DMS79 (cell line): ENCODE measurements around the gene PHF24.

Source experiments
- DNase-seq: peaks from one replicate; lab custom pipeline; 2025; lab: John Stamatoyannopoulos, UW

Gene PHF24

GRCh38 chr9:34983209-34983608 is 25.1 kb downstream of the PHF24 start:
- no peak for DNase-seq

- DNase-seq = no peak
Measured at GRCh38 chr9:34984049-34984448, 26.0 kb downstream of the PHF24 start.

- DNase-seq = peak; percentile 19
Measured at GRCh38 chr9:34985311-34985899, 27.3 kb downstream of the PHF24 start.

DNA sequence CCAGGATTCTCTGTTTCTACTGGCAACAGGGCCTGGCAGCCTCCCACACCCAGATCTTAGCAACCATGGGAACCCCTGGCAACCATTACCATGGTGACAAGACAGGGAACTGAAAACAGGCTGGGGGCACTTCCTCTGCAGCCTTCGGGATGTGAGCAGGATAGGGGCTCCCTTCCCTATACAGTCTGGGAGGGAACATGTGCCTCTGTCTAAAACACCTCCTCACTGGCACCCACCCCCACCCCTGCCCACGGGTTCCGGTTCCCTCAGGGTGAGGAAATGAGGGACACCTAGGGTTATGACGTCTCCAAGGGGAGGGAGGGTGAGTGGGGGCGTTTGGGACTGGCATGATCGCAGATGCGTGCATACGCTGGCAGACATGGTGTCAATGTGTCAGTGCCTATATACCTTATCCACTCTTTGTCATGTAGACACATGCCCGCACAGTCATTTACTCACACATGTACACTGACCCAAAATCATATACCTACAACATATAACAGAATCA is 28.5 kb downstream of the PHF24 start:
- peak; percentile 70 for DNase-seq

DNA sequence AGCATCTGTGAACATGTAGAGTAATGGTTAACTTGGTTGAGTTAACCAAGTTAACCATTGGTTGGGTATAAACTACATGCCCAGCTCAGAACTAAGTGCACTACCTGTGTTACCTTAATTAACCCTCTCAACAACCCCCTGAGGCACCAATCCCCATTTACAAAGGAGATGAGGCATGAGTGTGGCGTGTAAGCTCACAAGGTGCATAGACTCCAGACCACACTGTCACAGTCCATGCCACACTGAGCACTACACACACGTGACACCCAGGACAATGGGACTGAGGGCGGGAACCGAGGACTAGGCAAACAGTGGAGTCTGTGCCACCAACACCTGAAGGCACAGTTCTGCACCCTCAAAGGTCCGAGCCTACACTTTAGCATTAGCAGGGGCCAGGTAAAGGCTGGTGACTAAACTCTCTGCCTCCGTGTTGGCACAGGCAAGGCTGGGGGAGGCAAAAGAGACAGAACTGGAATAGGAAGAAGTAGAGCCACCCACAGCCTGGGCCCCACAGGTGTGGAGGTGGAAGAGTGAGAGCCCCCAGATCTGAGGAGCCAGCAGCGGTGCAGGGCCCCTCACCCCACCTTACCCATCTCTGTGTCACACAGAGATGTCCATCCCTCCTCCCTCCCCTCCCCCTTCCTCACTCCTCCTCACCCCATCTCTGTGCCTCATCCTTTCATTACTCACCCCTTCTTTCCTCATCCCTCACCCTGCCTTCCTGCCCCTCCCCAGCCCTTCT is 29.2 kb downstream of the PHF24 start:
- peak; percentile 93 for DNase-seq

- peak; percentile 42 for DNase-seq
Measured at GRCh38 chr9:34988218-34989002, 30.3 kb downstream of the PHF24 start.

- peak; percentile 99 for DNase-seq
Measured at GRCh38 chr9:34989003-34989945, 31.2 kb downstream of the PHF24 start, which contains the start of gene DNAJB5. Gene DNAJB5, plus strand, starts transcription at chr9:34989745. Its CDS starts 886 bp downstream, at chr9:34990631.

DNA sequence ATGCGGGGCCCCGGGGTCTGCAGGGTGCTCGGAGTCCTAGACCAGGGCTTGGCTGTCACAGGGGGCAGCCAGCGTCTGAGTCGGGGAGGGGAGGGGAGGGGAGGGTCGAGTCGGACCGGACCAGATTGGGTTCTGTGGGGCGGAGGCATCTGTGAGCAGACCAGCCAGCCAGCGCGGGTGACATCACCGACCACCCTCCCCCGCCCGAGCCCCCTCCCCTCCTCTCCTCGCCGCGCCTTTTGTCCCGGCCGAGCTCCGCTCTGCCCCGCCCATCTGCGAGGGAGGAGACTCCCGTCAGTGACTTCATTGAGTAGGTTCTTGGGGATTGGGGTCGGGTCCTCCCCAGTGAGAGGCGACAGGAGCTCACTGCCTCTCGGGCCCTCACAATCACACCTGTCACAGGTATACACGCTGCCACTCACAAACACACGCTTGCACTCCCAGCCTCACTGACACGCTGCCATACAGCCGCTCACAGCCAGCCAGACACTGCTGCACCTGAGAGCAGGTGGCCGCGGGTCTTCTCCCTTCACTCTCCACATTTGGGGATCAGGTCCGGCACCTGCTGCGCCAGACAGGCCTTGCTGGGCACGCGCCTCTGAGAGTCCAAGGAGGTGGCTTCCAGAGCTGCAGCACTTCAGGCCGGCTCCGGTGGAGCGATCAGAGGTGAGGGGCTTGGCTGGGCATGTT is 32.0 kb downstream of the PHF24 start:
- DNase-seq = peak; percentile 72

GRCh38 chr9:34990908-34991606 is 33.0 kb downstream of the PHF24 start:
- DNase-seq = no peak

DNA sequence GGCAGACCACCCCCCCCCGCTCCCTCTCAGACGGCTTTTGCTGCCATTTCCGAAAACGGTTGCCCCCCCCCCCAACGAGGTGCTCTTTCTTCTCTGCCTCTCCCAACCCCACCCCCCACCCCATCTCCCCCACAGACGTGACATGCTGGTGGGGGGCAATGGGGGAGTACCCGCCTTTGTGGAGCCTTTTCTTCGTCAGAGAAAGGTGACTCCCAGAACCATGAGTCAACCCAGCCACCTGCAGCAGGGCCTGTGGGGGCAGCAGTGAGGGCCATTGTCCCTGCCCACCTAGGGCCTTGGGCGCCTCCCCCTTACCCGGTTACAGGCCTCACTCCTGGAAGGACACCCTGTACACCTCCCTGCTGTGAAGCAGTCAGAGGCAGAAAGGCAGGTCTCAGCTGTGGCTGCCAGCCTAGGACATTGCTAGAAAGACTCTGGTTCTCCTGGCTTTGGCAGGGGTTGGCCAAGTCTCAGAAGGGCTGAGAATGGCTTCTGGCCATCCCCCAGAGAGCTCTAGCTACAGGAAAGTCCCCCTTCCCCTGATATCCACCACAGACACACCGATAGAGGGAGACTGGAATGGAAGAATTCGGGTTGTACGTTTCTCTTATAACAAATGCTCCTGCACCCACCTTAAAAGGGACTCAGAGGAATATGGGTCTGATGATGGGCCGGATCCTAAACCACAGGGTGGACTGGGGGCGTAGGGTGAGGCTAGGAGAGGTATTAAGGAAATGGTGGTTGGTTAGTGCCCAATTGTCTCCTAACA is 33.7 kb downstream of the PHF24 start:
- no peak for DNase-seq

DNA sequence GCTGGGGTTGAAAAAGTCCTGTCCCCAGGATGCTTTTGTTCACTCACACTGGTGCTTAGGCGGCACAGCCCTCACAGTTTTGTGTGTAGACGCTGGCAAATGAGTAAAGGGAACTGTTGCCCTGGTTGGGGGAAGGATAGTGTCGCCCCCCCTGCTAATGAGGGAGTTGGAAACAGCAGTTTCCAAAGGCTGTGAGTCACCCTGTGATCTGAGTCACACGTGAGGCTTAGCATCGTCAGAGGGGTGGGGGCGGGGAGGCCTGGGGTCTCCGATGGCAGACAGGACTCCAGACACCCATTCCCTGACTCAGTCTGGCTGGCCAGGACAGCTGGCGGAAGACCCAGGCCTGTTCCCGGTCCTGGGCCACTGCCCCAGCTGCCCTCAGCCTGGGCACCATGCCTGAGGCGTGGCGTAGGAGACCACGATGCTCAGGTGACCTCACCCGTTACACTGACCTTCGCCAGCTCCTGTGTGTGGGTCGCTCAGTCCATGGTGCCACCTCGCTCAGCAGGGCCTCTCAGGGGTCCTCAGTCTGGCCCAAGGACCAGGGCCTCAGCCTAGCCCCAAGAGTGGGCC is 34.4 kb downstream of the PHF24 start:
- no peak for DNase-seq

- DNase-seq = no peak
Measured at GRCh38 chr9:34993502-34994259, 35.6 kb downstream of the PHF24 start.

GRCh38 chr9:34994260-34994899 is 36.3 kb downstream of the PHF24 start:
- no peak for DNase-seq

- no peak for DNase-seq
Measured at GRCh38 chr9:34994900-34995669, 37.0 kb downstream of the PHF24 start.

GRCh38 chr9:34995670-34996060 is 37.6 kb downstream of the PHF24 start:
- DNase-seq = no peak

GRCh38 chr9:34996181-34996904 is 38.3 kb downstream of the PHF24 start:
- DNase-seq = no peak

GRCh38 chr9:34996905-34997279 is 38.8 kb downstream of the PHF24 start:
- DNase-seq = no peak
